Mesenchymal stem cell (in vitro differentiated cells and primary cell): ENCODE measurements around the gene BIRC5.

Experiments
- DNase-seq: peaks from one replicate; pipeline ENCODE4 v3.0.0-alpha.2; 2013
- H2AFZ ChIP-seq: one replicate; pipeline ENCODE4 v1.6.1; 2013; ENCODE audit warnings: low read depth, mild to moderate bottlenecking, control low read depth, inconsistent platforms, low read length, moderate library complexity
- H2AK5ac ChIP-seq: 2 replicates; pipeline ENCODE4 v1.6.1; 2013; ENCODE audit warnings: low read length, moderate library complexity, mild to moderate bottlenecking, inconsistent platforms; ENCODE audit not compliant: severe bottlenecking
- H2BK120ac ChIP-seq: one replicate; pipeline ENCODE4 v1.6.1; 2013; ENCODE audit warnings: low read depth, mild to moderate bottlenecking, inconsistent platforms, low read length, moderate library complexity
- H2BK12ac ChIP-seq, 2 experiments: one replicate each; pipeline ENCODE4 v1.6.1; 2013; ENCODE audit warnings: inconsistent platforms in 2 of 2, low read length in 2 of 2, mild to moderate bottlenecking in 2 of 2, moderate library complexity in 2 of 2, control low read depth in 1 of 2
- H2BK15ac ChIP-seq: one replicate; pipeline ENCODE4 v1.6.1; 2013; ENCODE audit warnings: mild to moderate bottlenecking, low read depth, inconsistent platforms; ENCODE audit not compliant: poor library complexity, severe bottlenecking
- H2BK5ac ChIP-seq: 2 replicates; pipeline ENCODE4 v1.6.1; 2013; ENCODE audit warnings: low read depth, mild to moderate bottlenecking, low read length, control low read depth, inconsistent platforms; ENCODE audit not compliant: poor library complexity, severe bottlenecking
- H3K14ac ChIP-seq, 2 experiments: one replicate each; pipeline ENCODE4 v1.6.1; 2013; ENCODE audit warnings: inconsistent platforms in 2 of 2, low read length in 2 of 2, control low read depth in 1 of 2, mild to moderate bottlenecking in 1 of 2, moderate library complexity in 1 of 2
- H3K18ac ChIP-seq, 2 experiments: one replicate each; pipeline ENCODE4 v1.6.1; 2013; ENCODE audit warnings: inconsistent platforms in 2 of 2, low read length in 2 of 2, control low read depth in 1 of 2, low read depth in 1 of 2, mild to moderate bottlenecking in 1 of 2
- H3K23ac ChIP-seq, 2 experiments: one replicate each; pipeline ENCODE4 v1.6.1; 2013; ENCODE audit warnings: inconsistent platforms in 2 of 2, low read length in 2 of 2, mild to moderate bottlenecking in 2 of 2, moderate library complexity in 2 of 2, control low read depth in 1 of 2
- H3K27ac ChIP-seq: 2 replicates; pipeline ENCODE4 v1.5.1; 2013; ENCODE audit warnings: mild to moderate bottlenecking, moderate library complexity, low read length, control low read depth, inconsistent platforms; ENCODE audit not compliant: poor library complexity, severe bottlenecking
- H3K27me3 ChIP-seq, 2 experiments: 2 replicates each; pipeline versions ENCODE4 v1.6.1 to v1.7.0; 2013; ENCODE audit warnings: low read length in 2 of 2, mild to moderate bottlenecking in 2 of 2, moderate library complexity in 2 of 2, control low read depth in 1 of 2, inconsistent platforms in 1 of 2; ENCODE audit not compliant: control insufficient read depth in 1 of 2, insufficient read depth in 1 of 2
- H3K36me3 ChIP-seq, 2 experiments: 2 replicates each; pipeline versions ENCODE4 v1.6.1 to v1.7.0; 2013; ENCODE audit warnings: low read length in 2 of 2, control low read depth in 1 of 2, inconsistent platforms in 1 of 2, low read depth in 1 of 2, mild to moderate bottlenecking in 1 of 2; ENCODE audit not compliant: insufficient read depth in 2 of 2, control insufficient read depth in 1 of 2
- H3K4ac ChIP-seq, 2 experiments: one replicate each; pipeline ENCODE4 v1.6.1; 2013; ENCODE audit warnings: inconsistent platforms in 2 of 2, low read length in 2 of 2, mild to moderate bottlenecking in 2 of 2, moderate library complexity in 2 of 2, control low read depth in 1 of 2, low read depth in 1 of 2
- H3K4me1 ChIP-seq: 2 replicates; pipeline ENCODE4 v1.6.1; 2013; ENCODE audit warnings: low read depth, low read length, control low read depth; ENCODE audit not compliant: control insufficient read depth, insufficient read depth
- H3K4me2 ChIP-seq: 2 replicates; pipeline ENCODE4 v1.6.1; 2013; ENCODE audit warnings: low read length, mild to moderate bottlenecking, inconsistent platforms; ENCODE audit not compliant: poor library complexity, severe bottlenecking
- H3K4me3 ChIP-seq, 2 experiments: 2 replicates each; pipeline versions ENCODE4 v1.5.1 to v1.7.0; 2013; ENCODE audit warnings: low read length in 2 of 2, mild to moderate bottlenecking in 2 of 2, control low read depth in 1 of 2, low read depth in 1 of 2; ENCODE audit not compliant: insufficient read depth in 1 of 2
- H3K79me1 ChIP-seq: replicated peaks from 2 replicates; pipeline ENCODE4 v1.6.1; 2013; ENCODE audit warnings: mild to moderate bottlenecking, control low read depth, low read length, inconsistent platforms; ENCODE audit not compliant: poor library complexity, severe bottlenecking
- H3K9ac ChIP-seq: 2 replicates; pipeline ENCODE4 v1.7.0; 2013; ENCODE audit warnings: mild to moderate bottlenecking, low read length, moderate library complexity
- H3K9me3 ChIP-seq: 2 replicates; pipeline ENCODE4 v1.7.0; 2013; ENCODE audit warnings: mild to moderate bottlenecking, low read length; ENCODE audit not compliant: control insufficient read depth
- H4K8ac ChIP-seq: one replicate; pipeline ENCODE4 v1.6.1; 2013; ENCODE audit warnings: inconsistent platforms, mild to moderate bottlenecking, low read length, moderate library complexity
- H4K91ac ChIP-seq: one replicate; pipeline ENCODE4 v1.6.1; 2013; ENCODE audit warnings: mild to moderate bottlenecking, low read length, inconsistent platforms
- WGBS: methylation state at CpG from one replicate; pipeline ENCODE4 v1.1.7; 2013; ENCODE audit warnings: mixed read lengths; 5-methylcytosine and 5-hydroxymethylcytosine counted together

Gene BIRC5

DNA sequence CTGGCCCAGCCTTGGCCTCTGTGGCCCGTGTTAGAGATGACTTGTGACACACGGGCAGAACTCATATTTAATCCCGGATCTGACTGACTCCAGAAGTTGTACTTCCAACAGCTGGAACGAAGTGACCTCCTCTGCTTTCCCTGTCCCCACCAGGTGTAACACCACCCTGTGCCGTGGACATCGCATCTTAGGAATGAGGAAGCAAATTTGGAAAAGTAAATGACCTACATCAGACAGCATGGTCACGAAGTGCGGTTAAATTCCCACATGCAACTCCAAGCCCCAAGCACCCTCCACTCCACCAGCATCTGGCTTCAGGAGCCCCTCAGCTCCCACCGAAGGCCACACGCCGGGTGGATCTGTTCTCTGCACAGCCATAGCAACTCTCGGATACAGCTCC is 30.1 kb upstream of the BIRC5 start:
- no peak overlapping the region for H3K27ac ChIP-seq
- no peaks in the 10 kb centered on the region for H3K27me3 ChIP-seq
- peak overlapping the region; percentile 9 for H4K8ac ChIP-seq
- no peak for DNase-seq
- H2AFZ ChIP-seq = no peak overlapping the region
- WGBS = 93% methylated on average over 12 of the region's 12 CpGs
- no peak overlapping the region for H3K4me2 ChIP-seq
- H2BK120ac ChIP-seq = no peak overlapping the region
- H3K36me3 ChIP-seq = no peaks in the 10 kb centered on the region
- H2AK5ac ChIP-seq = no peak overlapping the region
- no peak overlapping the region for H3K9ac ChIP-seq
- H3K14ac ChIP-seq = no peak overlapping the region
- no peak overlapping the region for H2BK12ac ChIP-seq
- H3K4me1 ChIP-seq = peaks cover 47% of the 10 kb centered on the region
- no peak overlapping the region for H2BK5ac ChIP-seq
- no peak overlapping the region for H2BK15ac ChIP-seq
- H4K91ac ChIP-seq = no peak overlapping the region
- H3K79me1 ChIP-seq = peaks cover 18% of the 10 kb centered on the region
- H3K9me3 ChIP-seq = no peaks in the 10 kb centered on the region
- H3K18ac ChIP-seq = no peak overlapping the region
- no peak overlapping the region for H3K4ac ChIP-seq
- no peak overlapping the region for H3K23ac ChIP-seq
- H3K4me3 ChIP-seq = no peak overlapping the region

DNA sequence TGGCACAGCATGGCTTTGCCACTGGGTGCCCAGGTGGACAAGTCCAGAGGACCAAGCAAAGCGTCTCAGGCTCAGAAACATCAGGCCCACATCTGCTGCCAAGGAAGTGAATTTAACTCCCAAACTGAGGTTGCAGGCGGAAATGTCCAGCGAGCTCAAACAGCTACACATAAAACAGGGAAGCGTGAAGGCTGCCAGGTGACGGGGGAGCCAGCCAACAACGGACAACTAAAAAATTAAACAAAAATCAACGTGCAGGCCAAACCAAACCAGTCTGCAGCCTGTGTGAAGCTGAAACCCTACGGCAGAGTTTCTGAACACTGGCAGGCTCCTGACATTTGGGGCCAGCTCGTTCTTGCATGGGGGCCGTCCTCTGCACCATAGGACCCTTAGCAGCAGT is 29.7 kb upstream of the BIRC5 start:
- no peak overlapping the region for H3K4ac ChIP-seq
- no peak overlapping the region for H3K4me2 ChIP-seq
- no peak overlapping the region for H2AK5ac ChIP-seq
- no peak overlapping the region for H2BK15ac ChIP-seq
- H4K91ac ChIP-seq = no peak overlapping the region
- H2AFZ ChIP-seq = no peak overlapping the region
- no peaks in the 10 kb centered on the region for H3K27me3 ChIP-seq
- 91% methylated on average over 10 of the region's 10 CpGs for WGBS
- H3K27ac ChIP-seq = no peak overlapping the region
- H3K4me1 ChIP-seq = peaks cover 43% of the 10 kb centered on the region
- no peaks in the 10 kb centered on the region for H3K36me3 ChIP-seq
- H2BK120ac ChIP-seq = no peak overlapping the region
- no peak for DNase-seq
- no peak overlapping the region for H3K9ac ChIP-seq
- no peak overlapping the region for H3K14ac ChIP-seq
- H3K18ac ChIP-seq = no peak overlapping the region
- peak overlapping the region; percentile 9 for H4K8ac ChIP-seq
- H3K79me1 ChIP-seq = peaks cover 18% of the 10 kb centered on the region
- H3K4me3 ChIP-seq = no peak overlapping the region
- no peak overlapping the region for H3K23ac ChIP-seq
- H3K9me3 ChIP-seq = no peaks in the 10 kb centered on the region
- H2BK5ac ChIP-seq = no peak overlapping the region
- H2BK12ac ChIP-seq = no peak overlapping the region

DNA sequence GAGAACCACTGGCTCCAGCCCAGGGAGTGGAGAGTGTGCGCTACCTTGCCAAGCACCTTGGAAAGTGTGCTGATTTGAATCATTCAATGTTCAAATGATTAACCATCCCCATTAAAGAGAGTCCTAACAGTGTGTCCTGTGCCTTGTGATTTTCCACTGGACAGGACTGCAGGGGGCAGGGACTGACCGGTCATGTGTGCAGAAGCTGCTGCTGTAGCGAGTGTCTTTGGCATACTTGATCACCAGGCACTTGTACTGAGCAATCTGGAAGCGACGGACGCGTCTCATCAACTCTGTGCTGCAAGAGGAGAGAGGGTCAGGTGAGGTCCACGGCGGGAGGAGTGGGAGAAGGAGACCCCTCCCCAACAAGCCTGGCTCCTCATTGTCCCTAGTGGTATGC is 29.2 kb upstream of the BIRC5 start:
- H3K4me2 ChIP-seq = peak overlapping the region; percentile 6
- H2BK12ac ChIP-seq = no peak overlapping the region
- H2AFZ ChIP-seq = no peak overlapping the region
- DNase-seq = peak; percentile 18
- peaks cover 18% of the 10 kb centered on the region for H3K79me1 ChIP-seq
- H2BK5ac ChIP-seq = no peak overlapping the region
- H4K91ac ChIP-seq = no peak overlapping the region
- H2BK15ac ChIP-seq = no peak overlapping the region
- no peaks in the 10 kb centered on the region for H3K9me3 ChIP-seq
- H3K4me1 ChIP-seq = peaks cover 38% of the 10 kb centered on the region
- no peak overlapping the region for H3K14ac ChIP-seq
- no peaks in the 10 kb centered on the region for H3K36me3 ChIP-seq
- H3K23ac ChIP-seq = no peak overlapping the region
- peak overlapping the region; percentile 2 for H3K27ac ChIP-seq
- H3K18ac ChIP-seq = no peak overlapping the region
- no peak overlapping the region for H3K4me3 ChIP-seq
- no peak overlapping the region for H3K9ac ChIP-seq
- WGBS = 93% methylated on average over 3 of the region's 9 CpGs
- H3K4ac ChIP-seq = no peak overlapping the region
- no peak overlapping the region for H2BK120ac ChIP-seq
- H4K8ac ChIP-seq = peak overlapping the region; percentile 10
- H3K27me3 ChIP-seq = no peaks in the 10 kb centered on the region
- no peak overlapping the region for H2AK5ac ChIP-seq

DNA sequence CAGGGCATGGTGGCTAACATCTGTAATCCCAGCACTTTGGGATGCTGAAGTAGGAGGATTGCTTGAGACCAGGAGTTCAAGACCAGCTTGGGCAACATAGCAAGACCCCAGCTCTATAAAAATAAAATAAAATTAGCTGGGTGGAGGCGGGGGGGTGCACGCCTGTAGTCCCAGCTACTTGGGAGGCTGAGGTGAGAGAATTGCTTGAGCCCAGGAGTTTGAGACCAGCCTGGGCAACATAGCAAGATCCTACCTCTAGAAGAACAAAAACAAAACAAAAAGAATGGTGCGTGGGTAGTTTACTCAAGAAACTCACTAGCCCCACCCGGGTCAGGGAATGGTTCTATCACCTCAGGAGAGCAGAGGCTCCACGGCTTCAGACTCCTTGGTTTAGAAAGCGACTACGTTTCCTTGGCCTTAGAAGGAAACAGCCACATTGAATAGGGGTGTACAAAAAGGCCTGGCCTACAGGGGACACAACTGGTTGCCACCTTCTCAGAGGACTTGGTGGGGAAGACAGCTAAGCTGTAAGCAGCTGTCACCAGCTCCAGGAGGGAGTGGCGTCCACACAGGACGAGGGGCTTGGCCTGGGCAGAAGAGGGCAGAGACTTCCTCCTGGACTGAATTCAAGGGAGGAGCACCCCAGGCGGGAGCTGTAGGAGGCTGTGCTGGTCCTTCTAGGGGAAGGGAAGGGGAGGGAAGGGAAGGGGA is 27.9 kb upstream of the BIRC5 start:
- Histone ChIP-seq H3K9ac (peak overlapping the region; percentile 24), H3K4me2 (no peak overlapping the region), H3K4ac (no peak overlapping the region), H3K27ac (no peak overlapping the region), H3K18ac (no peak overlapping the region), H3K36me3 (peaks cover 4 to 11% of the 10 kb centered on the region in 2 experiments), H2AFZ (no peak overlapping the region), H3K4me1 (peaks cover 43% of the 10 kb centered on the region), H4K8ac (peak overlapping the region; percentile 82), H3K79me1 (peaks cover 25% of the 10 kb centered on the region), H3K14ac (no peak overlapping the region), H2BK12ac (no peak overlapping the region), H2BK5ac (no peak overlapping the region), H2BK15ac (no peak overlapping the region), H3K9me3 (no peaks in the 10 kb centered on the region), H3K23ac (no peak overlapping the region), H2AK5ac (peak overlapping the region; percentile 52), H3K4me3 (peak overlapping the region in 1 of 2 experiments; percentile 87), H2BK120ac (no peak overlapping the region), H4K91ac (no peak overlapping the region), H3K27me3 (no peaks in the 10 kb centered on the region)
- 50% methylated on average over 10 of the region's 10 CpGs for WGBS
- peak; percentile 18 for DNase-seq
